HCT116 (cell line): ENCODE results near the gene PCYT1A. TPM values are rescaled to one million over a fixed set of nuclear protein-coding genes. Genes with fewer than 3 reads are reported as not detected.

Experiments
- ATAC-seq: fragments of 200-7000 bp; cut with Tn5 transposase; 2 replicates; pipeline ENCODE4 v1.9.1; 2020; ENCODE audit warnings: mild to moderate bottlenecking, moderate library complexity
- BruUV-seq: library from RNA; stranded (reverse); fragments of 400-500 nt; replicated peaks from 2 replicates; lab custom pipeline; 2021; lab: Mats Ljungman, UMichigan
- CTCF ChIA-PET: fragments of 300-600 bp; sonication (Branson Sonifier 250); formaldehyde crosslinking; loops from one replicate; lab custom pipeline; 2021; ENCODE audit warnings: antibody characterized with exemption; lab: Charles Lee
- POLR2A ChIA-PET: fragments of 300-600, 350-600 bp; sonication (Branson Sonifier 250); formaldehyde crosslinking; loops from one replicate; lab custom pipeline; 2021; ENCODE audit warnings: antibody characterized with exemption; lab: Charles Lee
- RAD21 ChIA-PET, 2 experiments: fragments of 300-600 bp; sonication (Branson Sonifier 250); formaldehyde crosslinking; loops; one replicate each; lab custom pipeline; 2023; ENCODE audit warnings: low total read pairs in 2 of 2; ENCODE audit not compliant: uncharacterized antibody in 2 of 2, unreplicated experiment in 2 of 2, low non-redundant PET in 1 of 2; lab: Charles Lee
- DNase-seq: peaks from one replicate; pipeline ENCODE4 v3.0.0-alpha.2; 2010; ENCODE audit warnings: low read depth, low spot score
- H2AFZ ChIP-seq: fragments of 200-600 bp; shearing (Covaris generic), sonication (generic); 2 replicates; pipeline ENCODE4 v1.6.1; 2017; ENCODE audit warnings: low read depth, mixed run types, mixed read lengths, antibody characterized with exemption, low read length; ENCODE audit not compliant: poor library complexity, severe bottlenecking
- H3K27ac ChIP-seq: 2 replicates; pipeline ENCODE4 v1.5.1; 2012; ENCODE audit warnings: low read depth, low read length
- H3K27me3 ChIP-seq: fragments of 200-600 bp; sonication (generic); 2 replicates; pipeline ENCODE4 v1.6.1; 2016; ENCODE audit warnings: mixed run types, low read length, mixed read lengths; ENCODE audit not compliant: insufficient read depth
- H3K36me3 ChIP-seq, 2 experiments: fragments of 200-500 bp in 1 of 2; fragments of 200-600 bp in 1 of 2; sonication (Bioruptor generic) in 1 of 2; sonication (generic) in 1 of 2; 2 replicates each; pipeline versions ENCODE4 v1.5.1 to v1.6.1; 2014 to 2016; ENCODE audit warnings: low read length in 2 of 2, inconsistent platforms in 1 of 2, mixed read lengths in 1 of 2, mixed run types in 1 of 2; ENCODE audit not compliant: insufficient read depth in 2 of 2, control insufficient read depth in 1 of 2
- H3K4me1 ChIP-seq, 2 experiments: fragments of 200-600 bp in 1 of 2; sonication (generic) in 1 of 2; 2 replicates each; pipeline versions ENCODE4 v1.5.1 to v1.6.1; 2012 to 2017; ENCODE audit warnings: low read length in 2 of 2, inconsistent platforms in 1 of 2, mild to moderate bottlenecking in 1 of 2, mixed read lengths in 1 of 2, mixed run types in 1 of 2, moderate library complexity in 1 of 2; ENCODE audit not compliant: insufficient read depth in 2 of 2, control insufficient read depth in 1 of 2
- H3K4me2 ChIP-seq: fragments of 200-600 bp; sonication (generic); 2 replicates; pipeline ENCODE4 v1.6.1; 2017; ENCODE audit warnings: mixed run types, low read length, mixed read lengths
- H3K4me3 ChIP-seq, 2 experiments: fragments of 200-600 bp in 1 of 2; sonication (generic) in 1 of 2; replicated peaks in 1 of 2; 2 replicates each; pipeline ENCODE4 v1.5.1; 2011 to 2016; ENCODE audit warnings: low read length in 2 of 2, control low read depth in 1 of 2, low read depth in 1 of 2, mild to moderate bottlenecking in 1 of 2, mixed read lengths in 1 of 2, mixed run types in 1 of 2
- H3K79me2 ChIP-seq: fragments of 200-600 bp; sonication (generic); 2 replicates; pipeline ENCODE4 v1.6.1; 2017; ENCODE audit warnings: mild to moderate bottlenecking, mixed run types, low read length, moderate library complexity, mixed read lengths; ENCODE audit not compliant: insufficient read depth
- H3K9ac ChIP-seq: fragments of 200-600 bp; sonication (generic); 2 replicates; pipeline ENCODE4 v1.6.1; 2016; ENCODE audit warnings: low read length, mixed read lengths
- H3K9me2 ChIP-seq: fragments of 200-600 bp; sonication (generic), shearing (Covaris generic); 2 replicates; pipeline ENCODE4 v1.6.1; 2017; ENCODE audit warnings: mixed run types, mild to moderate bottlenecking, moderate library complexity; ENCODE audit not compliant: insufficient read depth
- H3K9me3 ChIP-seq, 2 experiments: fragments of 200-500 bp in 1 of 2; fragments of 200-600 bp in 1 of 2; sonication (Bioruptor generic) in 1 of 2; sonication (generic) in 1 of 2; 2 replicates each; pipeline ENCODE4 v1.6.1; 2014 to 2017; ENCODE audit warnings: low read length in 2 of 2, mixed read lengths in 2 of 2, inconsistent platforms in 1 of 2, low read depth in 1 of 2, mild to moderate bottlenecking in 1 of 2, mixed run types in 1 of 2, moderate library complexity in 1 of 2; ENCODE audit not compliant: control insufficient read depth in 1 of 2, insufficient read depth in 1 of 2
- H4K20me1 ChIP-seq: fragments of 200-600 bp; sonication (generic), shearing (Covaris generic); 2 replicates; pipeline ENCODE4 v1.6.1; 2017; ENCODE audit warnings: mixed run types, mild to moderate bottlenecking, moderate library complexity; ENCODE audit not compliant: insufficient read depth
- ATF3 ChIP-seq: IDR thresholded peaks from 2 replicates; pipeline ENCODE4 v1.6.1; 2012
- CTCF ChIP-seq, 3 experiments: fragments of 200-600 bp in 1 of 3; sonication (generic) in 1 of 3; IDR thresholded peaks in 2 of 3; conservative IDR thresholded peaks in 1 of 3; 2 replicates each; pipeline ENCODE4 v1.5.1; 2012 to 2017; ENCODE audit warnings: low read depth in 2 of 3, low read length in 2 of 3, antibody characterized with exemption in 1 of 3, borderline replicate concordance in 1 of 3, control low read depth in 1 of 3, mild to moderate bottlenecking in 1 of 3, mixed read lengths in 1 of 3, mixed run types in 1 of 3, moderate library complexity in 1 of 3; ENCODE audit not compliant: insufficient read depth in 1 of 3
- RAD21 ChIP-seq: IDR thresholded peaks from 2 replicates; pipeline ENCODE4 v1.6.1; 2012; ENCODE audit warnings: low read depth, mild to moderate bottlenecking
- TCF7L2 ChIP-seq: IDR thresholded peaks from 2 replicates; pipeline ENCODE4 v1.7.0; 2011; ENCODE audit warnings: borderline replicate concordance, inconsistent platforms; ENCODE audit not compliant: insufficient read depth, insufficient read length; ENCODE audit errors: extremely low read depth
- ZBTB33 ChIP-seq: IDR thresholded peaks from 2 replicates; pipeline ENCODE4 v1.6.1; 2011; ENCODE audit warnings: mild to moderate bottlenecking, low read length, moderate library complexity; ENCODE audit not compliant: insufficient replicate concordance; ENCODE audit errors: extremely low read depth
- ZFX ChIP-seq: fragments of 450-650 bp; IDR thresholded peaks from 2 replicates; pipeline ENCODE4 v1.6.1; 2017
- intact Hi-C: fragments of 100-400 bp; cut with micrococcal nuclease; formaldehyde crosslinking; loops from 2 replicates; pipeline ENCODE4 v1.10.0; 2022
- total RNA-seq: library from RNA; stranded (reverse); gene quantifications from one replicate; pipeline ENCODE4 v1.2.1, GENCODE V29; 2021; ENCODE audit not compliant: unreplicated experiment

Gene PCYT1A
- total RNA-seq, 1 experiment from 2014 or later: 32.1 TPM

- RAD21 ChIA-PET: no interaction called here
- intact Hi-C loops: no loop called here
- H3K4me2 ChIP-seq: no peak overlapping the region
- BruUV-seq: no TSS peak
- ATAC-seq (no peak), DNase-seq (no peak)
- H3K9ac ChIP-seq: no peak overlapping the region
- CTCF ChIA-PET: no interaction called here
- TF ChIP-seq CTCF (IDR thresholded peaks at IDR 0.05 in 2 of 3, conservative IDR thresholded peaks at IDR 0.05 in 1 of 3; ENCODE audit: borderline replicate concordance in 1 of 3, insufficient read depth in 1 of 3, low read depth in 2 of 3, low read length in 2 of 3) (no peak), ATF3 (no peak), RAD21 (no peak), ZBTB33 (no peak), TCF7L2 (no peak), ZFX (no peak)
- no peaks in the 10 kb centered on the region for H3K9me3 ChIP-seq
- H3K79me2 ChIP-seq: no peaks in the 10 kb centered on the region
- no peaks in the 10 kb centered on the region for H3K9me2 ChIP-seq
- H3K27me3 ChIP-seq: no peaks in the 10 kb centered on the region
- H3K4me3 ChIP-seq: no peak overlapping the region
- H3K27ac ChIP-seq: no peak overlapping the region
- no peak overlapping the region for H2AFZ ChIP-seq
- H3K36me3 ChIP-seq: no peaks in the 10 kb centered on the region
- POLR2A ChIA-PET: no interaction called here
- H3K4me1 ChIP-seq: no peaks in the 10 kb centered on the region
- no peaks in the 10 kb centered on the region for H4K20me1 ChIP-seq
Measured at GRCh38 chr3:196220587-196220986, 66.9 kb downstream of the PCYT1A start.
